ENCODE measurements around the gene LRRTM2.
"Not testable (repeated sequence)": the region's sequence is repeated elsewhere in the genome, so short reads cannot be mapped to it uniquely, and the experiment has no call there.

Gene LRRTM2

GRCh38 chr5:138834853-138835252, 40.3 kb downstream of the LRRTM2 start:
- not testable (repeated sequence) for DNase-seq (ENCODE audit: low spot score)

- no peak for DNase-seq (ENCODE audit: low spot score)
Observed at GRCh38 chr5:138833726-138834480, 41.2 kb downstream of the LRRTM2 start.

- DNase-seq (ENCODE audit: low spot score) = no peak
Observed at GRCh38 chr5:138833080-138833479, 42.1 kb downstream of the LRRTM2 start.

GRCh38 chr5:138832218-138832617, 42.9 kb downstream of the LRRTM2 start:
- no peak for DNase-seq (ENCODE audit: low spot score)

DNA sequence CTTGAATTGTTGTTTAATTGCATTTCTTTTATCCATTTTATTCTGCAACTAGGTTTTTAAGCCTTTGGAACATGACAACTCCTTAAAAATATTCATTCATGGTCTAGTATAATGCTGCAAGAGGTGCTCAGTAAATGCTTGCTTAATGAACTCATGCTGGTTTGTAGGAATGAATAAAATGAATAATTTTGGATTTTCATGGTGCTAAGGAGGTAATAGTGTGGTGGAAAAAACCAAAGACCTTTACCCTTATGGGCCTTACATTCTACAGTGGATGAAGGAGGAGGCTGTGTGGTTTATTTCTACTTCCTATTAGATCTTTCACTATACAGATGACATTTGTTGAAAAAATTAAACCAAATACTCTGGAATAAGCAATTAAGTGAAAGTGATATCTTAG, 43.4 kb downstream of the LRRTM2 start:
- DNase-seq (ENCODE audit: low spot score) = peak; percentile 22

DNA sequence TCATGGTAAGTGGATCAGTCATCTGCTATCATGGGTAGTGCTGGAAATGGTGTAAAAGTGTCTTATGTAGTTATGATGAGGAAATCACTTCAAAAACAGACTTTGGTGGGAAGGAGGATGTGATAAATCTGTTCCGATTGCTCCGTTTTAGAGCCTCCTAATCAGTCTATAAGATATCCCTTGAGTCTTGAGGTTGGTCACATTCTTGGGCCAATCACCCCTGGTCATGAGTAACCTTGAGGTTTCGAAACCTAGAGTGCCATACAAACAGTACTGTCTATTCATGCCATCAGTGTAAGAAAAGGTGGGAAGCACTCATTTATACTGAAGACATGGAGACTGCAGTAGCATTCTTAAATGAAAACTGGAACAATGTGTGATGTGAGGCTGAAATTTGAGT, 45.8 kb downstream of the LRRTM2 start:
- no peak for DNase-seq (ENCODE audit: low spot score)

- no peak for DNase-seq (ENCODE audit: low spot score)
Observed at GRCh38 chr5:138828556-138828955, 46.6 kb downstream of the LRRTM2 start.

DNA sequence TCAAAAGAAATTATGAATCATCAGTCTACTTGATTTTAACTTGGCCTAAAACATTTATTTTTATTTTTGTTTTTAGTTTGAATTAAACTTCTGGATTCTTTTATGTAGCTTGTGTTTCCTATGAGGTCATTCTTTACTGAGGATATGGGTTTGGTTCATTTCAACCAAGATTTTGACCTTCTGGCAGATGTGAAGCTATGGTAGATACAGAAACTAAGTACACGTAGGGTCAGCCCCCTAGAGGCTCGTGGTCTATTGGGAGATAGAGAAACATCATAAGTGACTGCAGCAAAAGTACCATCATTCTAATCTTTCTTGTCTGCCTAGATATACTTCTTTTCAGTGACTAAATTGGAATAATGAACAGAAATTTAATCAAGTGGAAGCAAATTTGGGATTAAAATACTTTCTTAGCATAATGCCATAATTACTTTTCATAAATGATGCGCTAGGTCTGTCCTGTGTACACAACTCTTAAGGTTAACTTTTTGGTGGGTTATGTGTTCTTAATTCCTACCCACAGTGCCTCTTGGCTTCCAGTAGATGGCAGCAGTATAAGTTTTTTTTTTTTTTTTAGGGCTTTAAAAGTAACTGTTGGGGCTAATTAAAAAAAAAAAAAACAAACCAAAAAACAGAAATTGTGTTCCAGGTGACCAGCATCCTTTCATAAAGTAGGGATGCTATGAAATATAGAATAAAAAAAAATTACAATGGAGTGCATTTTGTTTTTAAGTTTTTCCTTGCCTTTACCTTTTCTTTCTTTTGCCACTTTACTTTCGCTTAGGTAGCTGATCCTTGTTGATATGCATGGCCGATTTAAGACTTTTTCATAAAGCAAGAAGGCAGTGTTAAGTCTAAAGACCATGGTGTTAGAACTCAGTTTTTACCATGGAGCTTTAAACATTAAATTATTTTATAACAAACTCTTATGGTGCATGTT, 49.9 kb downstream of the LRRTM2 start:
- peak; percentile 53 for DNase-seq (ENCODE audit: low spot score)

DNA sequence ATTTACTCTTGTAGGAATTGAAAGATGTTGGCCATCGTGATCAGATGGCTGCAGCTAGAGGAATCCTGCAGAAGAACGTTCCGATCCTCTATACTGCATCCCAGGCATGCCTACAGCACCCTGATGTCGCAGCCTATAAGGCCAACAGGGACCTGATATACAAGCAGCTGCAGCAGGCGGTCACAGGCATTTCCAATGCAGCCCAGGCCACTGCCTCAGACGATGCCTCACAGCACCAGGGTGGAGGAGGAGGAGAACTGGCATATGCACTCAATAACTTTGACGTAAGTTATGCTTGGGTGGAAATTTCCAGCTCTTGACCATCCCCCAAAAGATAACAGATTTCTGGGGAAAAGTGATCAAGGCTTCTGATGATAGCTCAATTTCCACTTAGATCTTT, 50.6 kb downstream of the LRRTM2 start:
- DNase-seq (ENCODE audit: low spot score) = no peak

DNA sequence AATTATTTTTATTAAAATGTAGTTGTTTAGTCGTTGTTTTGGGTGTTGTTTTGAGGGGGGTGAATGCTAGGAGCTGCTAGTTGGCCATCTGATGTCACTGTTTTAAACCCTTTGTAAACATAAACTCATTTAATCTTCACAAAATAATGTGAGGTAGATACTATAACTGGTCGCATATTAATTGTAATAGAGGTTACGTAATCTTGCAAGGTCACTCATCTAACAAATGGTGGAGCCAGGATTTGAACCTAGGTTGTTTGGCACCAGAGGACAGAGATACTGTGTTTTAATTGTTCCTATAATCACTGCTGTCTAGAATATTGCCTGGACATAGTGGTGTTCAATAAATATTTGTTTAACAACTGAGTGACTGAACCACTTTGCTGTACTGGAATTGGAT, 54.4 kb downstream of the LRRTM2 start:
- DNase-seq (ENCODE audit: low spot score) = no peak

GRCh38 chr5:138819081-138819480, 56.1 kb downstream of the LRRTM2 start:
- no peak for DNase-seq (ENCODE audit: low spot score)
